GM12878 (cell line): ENCODE data around the gene UNC45B. TPM values are rescaled to one million over a fixed set of nuclear protein-coding genes. Genes with fewer than 3 reads are reported as not detected.

Experiments used
- ATAC-seq: fragments of 200-7000 bp; cut with Tn5 transposase; 3 replicates; pipeline ENCODE4 v1.9.1; 2020; ENCODE audit warnings: mild to moderate bottlenecking, moderate library complexity
- BruUV-seq: library from RNA; stranded (reverse); fragments of 400-500 nt; replicated peaks from 2 replicates; lab custom pipeline; 2021; lab: Mats Ljungman, UMichigan
- CTCF ChIA-PET: fragments of 300-600 bp; sonication (Branson Sonifier 250); formaldehyde crosslinking; extraction: SDS; loops from one replicate; lab custom pipeline; 2021; ENCODE audit warnings: inconsistent platforms; lab: Yijun Ruan, JAX
- POLR2A ChIA-PET: fragments of 350-600 bp; formaldehyde crosslinking; extraction: SDS; loops from one replicate; lab custom pipeline; 2021; ENCODE audit warnings: inconsistent platforms; lab: Charles Lee
- RAD21 ChIA-PET: fragments of 300-600 bp; sonication (Branson Sonifier 250); formaldehyde crosslinking; loops from one replicate; lab custom pipeline; 2023; ENCODE audit warnings: antibody characterized with exemption; ENCODE audit not compliant: unreplicated experiment; lab: Charles Lee
- SMC1A ChIA-PET: fragments of 300-600 bp; sonication (Branson Sonifier 250); formaldehyde crosslinking; loops from one replicate; lab custom pipeline; 2023; ENCODE audit not compliant: unreplicated experiment, uncharacterized antibody; lab: Charles Lee
- DNase-seq: peaks from one replicate; pipeline ENCODE4 v3.0.0-alpha.2; 2011; ENCODE audit warnings: low read depth, low spot score
- FAIRE-seq: peaks from 3 replicates; lab custom pipeline; 2011; peaks lifted over from hg19 to GRCh38; lab: Jason Lieb, UNC
- H2AFZ ChIP-seq: 2 replicates; pipeline ENCODE4 v1.6.0; 2011; ENCODE audit warnings: low read depth, low read length, control low read depth; ENCODE audit not compliant: control insufficient read depth
- H3K27ac ChIP-seq: 2 replicates; pipeline ENCODE4 v1.5.1; 2011; ENCODE audit warnings: control low read depth; ENCODE audit not compliant: control insufficient read depth, insufficient read depth
- H3K27me3 ChIP-seq, 2 experiments: replicated peaks in 1 of 2; 2 replicates each; pipeline versions ENCODE4 v1.6.0 to v1.6.1; 2011; ENCODE audit warnings: low read length in 1 of 2; ENCODE audit not compliant: control insufficient read depth in 2 of 2, insufficient read depth in 2 of 2
- H3K36me3 ChIP-seq, 2 experiments: 2 replicates each; pipeline ENCODE4 v1.5.1; 2011; ENCODE audit warnings: low read length in 1 of 2; ENCODE audit not compliant: control insufficient read depth in 2 of 2, insufficient read depth in 2 of 2
- H3K4me1 ChIP-seq: 2 replicates; pipeline ENCODE4 v1.6.1; 2011; ENCODE audit warnings: mild to moderate bottlenecking, low read length, moderate library complexity, mixed read lengths; ENCODE audit not compliant: control insufficient read depth, insufficient read depth
- H3K4me2 ChIP-seq: 2 replicates; pipeline ENCODE4 v1.6.0; 2011; ENCODE audit warnings: control low read depth; ENCODE audit not compliant: control insufficient read depth, insufficient read depth
- H3K4me3 ChIP-seq: fragments of 200-600 bp; sonication (generic); 2 replicates; pipeline ENCODE4 v1.5.1; 2016
- H3K79me2 ChIP-seq: 2 replicates; pipeline ENCODE4 v1.6.0; 2011; ENCODE audit warnings: low read length; ENCODE audit not compliant: control insufficient read depth, insufficient read depth
- H3K9ac ChIP-seq: 2 replicates; pipeline ENCODE4 v1.8.0; 2011; ENCODE audit warnings: low read length, control low read depth, mixed read lengths; ENCODE audit not compliant: control insufficient read depth, insufficient read depth
- H3K9me3 ChIP-seq: replicated peaks from 3 replicates; pipeline ENCODE4 v1.5.1; 2011; ENCODE audit warnings: mild to moderate bottlenecking, low read length; ENCODE audit not compliant: control insufficient read depth, insufficient read depth
- H4K20me1 ChIP-seq: 2 replicates; pipeline ENCODE4 v1.6.0; 2011; ENCODE audit not compliant: control insufficient read depth, insufficient read depth
- BCL11A ChIP-seq: IDR thresholded peaks from 2 replicates; pipeline ENCODE4 v1.6.1; 2011; ENCODE audit warnings: low read depth, low read length
- ETV6 ChIP-seq, 2 experiments: fragments of 450-650 bp in 1 of 2; IDR thresholded peaks in 1 of 2; conservative IDR thresholded peaks in 1 of 2; 2 replicates each; pipeline ENCODE4 v1.6.1; 2014; ENCODE audit warnings: antibody characterized with exemption in 1 of 2, borderline replicate concordance in 1 of 2, low read depth in 1 of 2, mild to moderate bottlenecking in 1 of 2, moderate library complexity in 1 of 2
- IKZF2 ChIP-seq, 2 experiments: fragments of 450-650 bp; IDR thresholded peaks; 2 replicates each; pipeline ENCODE4 v1.6.1; 2017; ENCODE audit warnings: mild to moderate bottlenecking in 2 of 2, moderate library complexity in 2 of 2
- KAT2A ChIP-seq: conservative IDR thresholded peaks from 2 replicates; pipeline ENCODE4 v1.6.1; 2011; ENCODE audit warnings: low read depth, low read length; ENCODE audit not compliant: control insufficient read depth
- MXI1 ChIP-seq: fragments of 150-350 bp; IDR thresholded peaks from 2 replicates; pipeline ENCODE4 v1.6.1; 2011; ENCODE audit warnings: low read depth, mild to moderate bottlenecking, inconsistent platforms, low read length, improper control_type of control experiment
- RB1 ChIP-seq: fragments of 450-650 bp; formaldehyde crosslinking; IDR thresholded peaks from 2 replicates; pipeline ENCODE4 v1.6.1; 2017; ENCODE audit warnings: mild to moderate bottlenecking, borderline replicate concordance
- SIX5 ChIP-seq: IDR thresholded peaks from 2 replicates; pipeline ENCODE4 v1.6.1; 2011; ENCODE audit warnings: mild to moderate bottlenecking, low read depth, low read length, moderate library complexity; ENCODE audit not compliant: severe bottlenecking
- SREBF1 ChIP-seq: IDR thresholded peaks from 2 replicates; pipeline ENCODE4 v1.6.1; 2012; ENCODE audit warnings: mild to moderate bottlenecking, low read length
- TAF1 ChIP-seq: IDR thresholded peaks from 2 replicates; pipeline ENCODE4 v1.6.1; 2011; ENCODE audit warnings: mild to moderate bottlenecking, low read depth, low read length, borderline replicate concordance
- TCF12 ChIP-seq: IDR thresholded peaks from 2 replicates; pipeline ENCODE4 v1.6.1; 2011; ENCODE audit warnings: low read depth, mild to moderate bottlenecking, low read length
- YY1 ChIP-seq: IDR thresholded peaks from 2 replicates; pipeline ENCODE4 v1.6.1; 2011; ENCODE audit warnings: low read depth, mild to moderate bottlenecking, low read length
- ZNF384 ChIP-seq: IDR thresholded peaks from 2 replicates; pipeline ENCODE4 v1.6.1; 2012; ENCODE audit warnings: low read depth, mild to moderate bottlenecking, low read length, improper control_type of control experiment, borderline replicate concordance
- WGBS: methylation state at CpG from one replicate; pipeline ENCODE4 v1.1.6; 2016; ENCODE audit warnings: low lambda C conversion rate; ENCODE audit not compliant: insufficient replicate concordance, insufficient coverage; ENCODE audit errors: missing lambda C conversion rate; 5-methylcytosine and 5-hydroxymethylcytosine counted together
- in situ Hi-C: fragments of 300-500 bp; cut with MboI; formaldehyde crosslinking; loops from 9 replicates; pipeline ENCODE4 v1.14.3; 2018; ENCODE audit warnings: mixed read lengths
- intact Hi-C: fragments of 100-400 bp; cut with micrococcal nuclease; formaldehyde crosslinking; loops from one replicate; pipeline ENCODE4 v1.14.2; 2022; ENCODE audit not compliant: unreplicated experiment
- polyA plus RNA-seq, 11 experiments: library from polyadenylated mRNA; depleted of rRNA in 4 of 11; unstranded in 6 of 11; stranded (reverse) in 5 of 11; fragments of >200 nt; fragmentation: Nextera tagmentation in 4 of 11; fragmentation: Illumina TruSeq in 1 of 11; extraction: Ambion mirVana in 4 of 11; extraction: Trizol in 1 of 11; gene quantifications; 1 replicate in 1 of 11; 2 replicates in 10 of 11; pipeline versions ENCODE4 v1.2.1 to v1.2.3, GENCODE V29; 2011 to 2016; ENCODE audit warnings: inconsistent platforms in 2 of 11, missing spikeins in 2 of 11, low read depth in 1 of 11
- total RNA-seq, 4 experiments: library from RNA; depleted of rRNA in 3 of 4; stranded (reverse); fragments of >200 nt in 3 of 4; fragmentation: Illumina TruSeq in 1 of 4; extraction: Trizol in 1 of 4; gene quantifications; 2 replicates each; pipeline versions ENCODE4 v1.2.1 to v1.2.3, GENCODE V29; 2013 to 2021
- TF ChIP-seq, protein P1 (sequence below): fragments of 450-650 bp; IDR thresholded peaks from 2 replicates; pipeline ENCODE4 v1.6.1; 2014; ENCODE audit warnings: mild to moderate bottlenecking
- TF ChIP-seq, protein P2 (sequence below): IDR thresholded peaks from 2 replicates; pipeline ENCODE4 v1.6.1; 2012; ENCODE audit warnings: low read length, inconsistent platforms
- TF ChIP-seq, protein P3 (sequence below): fragments of 450-650 bp; IDR thresholded peaks from 2 replicates; pipeline ENCODE4 v1.6.1; 2017; ENCODE audit warnings: mild to moderate bottlenecking, moderate library complexity
- TF ChIP-seq, protein P4 (sequence below): IDR thresholded peaks from 2 replicates; pipeline ENCODE4 v1.6.1; 2012; ENCODE audit warnings: low read depth, low read length, improper control_type of control experiment

Gene UNC45B
- total and polyA plus RNA-seq, 10 of the 15 experiments (the other 5 are each of a cell fraction or from before 2014, with no cell fraction given) = 0.03 TPM; not detected in 9

DNA sequence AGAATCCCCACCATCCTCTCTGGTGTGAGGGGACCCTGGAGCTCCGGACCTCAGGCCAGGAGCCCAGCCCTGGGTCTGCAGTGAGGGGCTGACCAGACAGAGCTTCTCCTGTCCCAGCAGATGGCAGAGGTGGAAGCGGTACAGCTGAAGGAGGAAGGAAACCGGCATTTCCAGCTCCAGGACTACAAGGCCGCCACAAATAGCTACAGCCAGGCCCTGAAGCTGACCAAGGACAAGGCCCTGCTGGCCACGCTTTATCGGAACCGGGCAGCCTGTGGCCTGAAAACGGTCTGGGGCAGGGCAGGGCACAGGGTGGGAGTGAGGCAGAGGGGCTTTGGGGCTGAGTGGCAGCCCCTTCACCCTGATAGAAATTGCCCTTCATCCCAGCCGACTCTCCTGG, 527 bp downstream of the UNC45B start (continued):
- TF ChIP-seq, protein P1, sequence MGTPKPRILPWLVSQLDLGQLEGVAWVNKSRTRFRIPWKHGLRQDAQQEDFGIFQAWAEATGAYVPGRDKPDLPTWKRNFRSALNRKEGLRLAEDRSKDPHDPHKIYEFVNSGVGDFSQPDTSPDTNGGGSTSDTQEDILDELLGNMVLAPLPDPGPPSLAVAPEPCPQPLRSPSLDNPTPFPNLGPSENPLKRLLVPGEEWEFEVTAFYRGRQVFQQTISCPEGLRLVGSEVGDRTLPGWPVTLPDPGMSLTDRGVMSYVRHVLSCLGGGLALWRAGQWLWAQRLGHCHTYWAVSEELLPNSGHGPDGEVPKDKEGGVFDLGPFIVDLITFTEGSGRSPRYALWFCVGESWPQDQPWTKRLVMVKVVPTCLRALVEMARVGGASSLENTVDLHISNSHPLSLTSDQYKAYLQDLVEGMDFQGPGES = no peak
- no peak for TF ChIP-seq BCL11A
- no peak for TF ChIP-seq ZNF384

DNA sequence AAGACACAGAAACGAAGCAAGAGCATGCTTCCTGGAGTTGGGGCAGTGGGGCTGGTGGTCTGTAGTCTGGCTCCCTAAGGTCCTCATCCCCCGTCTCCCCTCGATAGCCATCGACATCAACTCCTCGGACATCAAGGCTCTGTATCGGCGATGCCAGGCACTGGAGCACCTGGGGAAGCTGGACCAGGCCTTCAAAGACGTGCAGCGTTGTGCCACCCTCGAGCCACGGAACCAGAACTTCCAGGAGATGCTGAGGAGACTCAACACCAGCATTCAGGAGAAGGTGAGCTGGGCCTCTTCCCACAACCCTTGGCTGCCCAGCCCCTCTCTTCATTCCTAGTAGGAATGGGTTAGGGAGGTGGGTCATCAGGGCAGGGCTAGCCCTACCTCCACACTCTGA, 2.3 kb downstream of the UNC45B start:
- Histone ChIP-seq H3K27me3 (peaks cover 0 to 2% of the 10 kb centered on the region in 2 experiments; a peak in 1 of 4 replicates), H3K4me2 (no peak overlapping the region), H4K20me1 (no peaks in the 10 kb centered on the region), H3K9me3 (no peaks in the 10 kb centered on the region), H3K9ac (no peak overlapping the region), H3K27ac (no peak overlapping the region), H3K4me3 (no peak overlapping the region), H3K36me3 (no peaks in the 10 kb centered on the region), H3K79me2 (no peaks in the 10 kb centered on the region), H2AFZ (no peak overlapping the region), H3K4me1 (no peaks in the 10 kb centered on the region)
- intact Hi-C loops (loop anchor here (10.0 kb wide), 1 partner anchor 385 kb away; the partner anchor contains the start of gene SLFN12L), in situ Hi-C loops (no loop called here)
- SMC1A ChIA-PET = no interaction called here
- POLR2A ChIA-PET = interaction anchor here (0.6 kb wide), 1 partner anchor 150 kb away, joined by 3 read pairs; no protein-coding TSS in a partner anchor
- no peak for FAIRE-seq
- no peak; the same call in 2 of the 3 replicates for ATAC-seq
- no peak for DNase-seq
- CTCF ChIA-PET = interaction anchor here (1.8 kb wide), 1 partner anchor 11 kb away, joined by 5 read pairs; no protein-coding TSS in a partner anchor
- BruUV-seq = no TSS peak
- WGBS = 42% methylated on average over 11 of the region's 11 CpGs
- RAD21 ChIA-PET = no interaction called here
- TF ChIP-seq ETV6 (conservative IDR thresholded peaks at IDR 0.05 in 1 of 2, IDR thresholded peaks at IDR 0.05 in 1 of 2; ENCODE audit: borderline replicate concordance in 1 of 2, low read depth in 1 of 2) (no peak), SREBF1 (no peak), SIX5 (no peak), KAT2A (no peak), IKZF2 (IDR thresholded peaks at IDR 0.05) (no peak), TCF12 (no peak), YY1 (no peak), TAF1 (no peak), MXI1 (no peak), RB1 (no peak)
- TF ChIP-seq, protein P2, sequence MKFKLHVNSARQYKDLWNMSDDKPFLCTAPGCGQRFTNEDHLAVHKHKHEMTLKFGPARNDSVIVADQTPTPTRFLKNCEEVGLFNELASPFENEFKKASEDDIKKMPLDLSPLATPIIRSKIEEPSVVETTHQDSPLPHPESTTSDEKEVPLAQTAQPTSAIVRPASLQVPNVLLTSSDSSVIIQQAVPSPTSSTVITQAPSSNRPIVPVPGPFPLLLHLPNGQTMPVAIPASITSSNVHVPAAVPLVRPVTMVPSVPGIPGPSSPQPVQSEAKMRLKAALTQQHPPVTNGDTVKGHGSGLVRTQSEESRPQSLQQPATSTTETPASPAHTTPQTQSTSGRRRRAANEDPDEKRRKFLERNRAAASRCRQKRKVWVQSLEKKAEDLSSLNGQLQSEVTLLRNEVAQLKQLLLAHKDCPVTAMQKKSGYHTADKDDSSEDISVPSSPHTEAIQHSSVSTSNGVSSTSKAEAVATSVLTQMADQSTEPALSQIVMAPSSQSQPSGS = no peak
- TF ChIP-seq, protein P3, sequence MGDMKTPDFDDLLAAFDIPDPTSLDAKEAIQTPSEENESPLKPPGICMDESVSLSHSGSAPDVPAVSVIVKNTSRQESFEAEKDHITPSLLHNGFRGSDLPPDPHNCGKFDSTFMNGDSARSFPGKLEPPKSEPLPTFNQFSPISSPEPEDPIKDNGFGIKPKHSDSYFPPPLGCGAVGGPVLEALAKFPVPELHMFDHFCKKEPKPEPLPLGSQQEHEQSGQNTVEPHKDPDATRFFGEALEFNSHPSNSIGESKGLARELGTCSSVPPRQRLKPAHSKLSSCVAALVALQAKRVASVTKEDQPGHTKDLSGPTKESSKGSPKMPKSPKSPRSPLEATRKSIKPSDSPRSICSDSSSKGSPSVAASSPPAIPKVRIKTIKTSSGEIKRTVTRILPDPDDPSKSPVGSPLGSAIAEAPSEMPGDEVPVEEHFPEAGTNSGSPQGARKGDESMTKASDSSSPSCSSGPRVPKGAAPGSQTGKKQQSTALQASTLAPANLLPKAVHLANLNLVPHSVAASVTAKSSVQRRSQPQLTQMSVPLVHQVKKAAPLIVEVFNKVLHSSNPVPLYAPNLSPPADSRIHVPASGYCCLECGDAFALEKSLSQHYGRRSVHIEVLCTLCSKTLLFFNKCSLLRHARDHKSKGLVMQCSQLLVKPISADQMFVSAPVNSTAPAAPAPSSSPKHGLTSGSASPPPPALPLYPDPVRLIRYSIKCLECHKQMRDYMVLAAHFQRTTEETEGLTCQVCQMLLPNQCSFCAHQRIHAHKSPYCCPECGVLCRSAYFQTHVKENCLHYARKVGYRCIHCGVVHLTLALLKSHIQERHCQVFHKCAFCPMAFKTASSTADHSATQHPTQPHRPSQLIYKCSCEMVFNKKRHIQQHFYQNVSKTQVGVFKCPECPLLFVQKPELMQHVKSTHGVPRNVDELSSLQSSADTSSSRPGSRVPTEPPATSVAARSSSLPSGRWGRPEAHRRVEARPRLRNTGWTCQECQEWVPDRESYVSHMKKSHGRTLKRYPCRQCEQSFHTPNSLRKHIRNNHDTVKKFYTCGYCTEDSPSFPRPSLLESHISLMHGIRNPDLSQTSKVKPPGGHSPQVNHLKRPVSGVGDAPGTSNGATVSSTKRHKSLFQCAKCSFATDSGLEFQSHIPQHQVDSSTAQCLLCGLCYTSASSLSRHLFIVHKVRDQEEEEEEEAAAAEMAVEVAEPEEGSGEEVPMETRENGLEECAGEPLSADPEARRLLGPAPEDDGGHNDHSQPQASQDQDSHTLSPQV = no peak
- TF ChIP-seq, protein P4, sequence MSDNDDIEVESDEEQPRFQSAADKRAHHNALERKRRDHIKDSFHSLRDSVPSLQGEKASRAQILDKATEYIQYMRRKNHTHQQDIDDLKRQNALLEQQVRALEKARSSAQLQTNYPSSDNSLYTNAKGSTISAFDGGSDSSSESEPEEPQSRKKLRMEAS = no peak
